H9 (cell line): Measurements from ENCODE around the gene VENTX. TPM values are rescaled to one million over a fixed set of nuclear protein-coding genes. Genes with fewer than 3 reads are reported as not detected.

Experiments
- DNase-seq: peaks from one replicate; pipeline ENCODE4 v3.0.0-alpha.2; 2017
- H2AFZ ChIP-seq: one replicate; pipeline ENCODE4 v1.6.1; 2013; ENCODE audit warnings: mild to moderate bottlenecking, low read length, control low read depth, moderate library complexity
- H2AK5ac ChIP-seq: 2 replicates; pipeline ENCODE4 v1.6.1; 2013; ENCODE audit warnings: low read length, control low read depth, mixed read lengths; ENCODE audit not compliant: insufficient read length
- H2BK120ac ChIP-seq: one replicate; pipeline ENCODE4 v1.6.1; 2013; ENCODE audit warnings: low read depth, mild to moderate bottlenecking, low read length, control low read depth, inconsistent platforms; ENCODE audit not compliant: poor library complexity, severe bottlenecking
- H2BK12ac ChIP-seq: 2 replicates; pipeline ENCODE4 v1.6.1; 2013; ENCODE audit warnings: low read length, control low read depth, mixed read lengths, low read depth; ENCODE audit not compliant: insufficient read length
- H2BK15ac ChIP-seq: 2 replicates; pipeline ENCODE4 v1.6.1; 2013; ENCODE audit warnings: low read depth, low read length, control low read depth
- H2BK20ac ChIP-seq: one replicate; pipeline ENCODE4 v1.6.1; 2013; ENCODE audit warnings: low read depth, mild to moderate bottlenecking, low read length, control low read depth, inconsistent platforms; ENCODE audit not compliant: poor library complexity, severe bottlenecking
- H2BK5ac ChIP-seq: 2 replicates; pipeline ENCODE4 v1.6.1; 2013; ENCODE audit warnings: low read length, control low read depth, mixed read lengths; ENCODE audit not compliant: insufficient read length
- H3K14ac ChIP-seq: 2 replicates; pipeline ENCODE4 v1.6.1; 2013; ENCODE audit warnings: low read length, control low read depth; ENCODE audit not compliant: insufficient read depth
- H3K18ac ChIP-seq: 2 replicates; pipeline ENCODE4 v1.6.1; 2013; ENCODE audit warnings: low read depth, mild to moderate bottlenecking, mixed read lengths, low read length, control low read depth; ENCODE audit not compliant: insufficient read length
- H3K23ac ChIP-seq: 2 replicates; pipeline ENCODE4 v1.6.1; 2013; ENCODE audit warnings: low read length, control low read depth, mixed read lengths, low read depth; ENCODE audit not compliant: insufficient read length
- H3K23me2 ChIP-seq: 2 replicates; pipeline ENCODE4 v1.6.1; 2013; ENCODE audit warnings: low read depth, mild to moderate bottlenecking, mixed read lengths, low read length, control low read depth; ENCODE audit not compliant: insufficient read length, poor library complexity, severe bottlenecking
- H3K27ac ChIP-seq: 2 replicates; pipeline ENCODE4 v1.5.1; 2013; ENCODE audit warnings: low read length, control low read depth, mixed read lengths, low read depth; ENCODE audit not compliant: insufficient read length
- H3K27me3 ChIP-seq: 2 replicates; pipeline ENCODE4 v1.6.1; 2013; ENCODE audit warnings: low read length, control low read depth, inconsistent platforms; ENCODE audit not compliant: insufficient read depth
- H3K4ac ChIP-seq: 2 replicates; pipeline ENCODE4 v1.6.1; 2013; ENCODE audit warnings: low read depth, mild to moderate bottlenecking, control low read depth, inconsistent platforms, low read length, moderate library complexity
- H3K4me1 ChIP-seq: 2 replicates; pipeline ENCODE4 v1.6.1; 2013; ENCODE audit warnings: low read length, control low read depth, inconsistent platforms; ENCODE audit not compliant: insufficient read depth
- H3K4me2 ChIP-seq: 2 replicates; pipeline ENCODE4 v1.6.1; 2013; ENCODE audit warnings: low read length, control low read depth, mixed read lengths; ENCODE audit not compliant: insufficient read length, insufficient read depth
- H3K56ac ChIP-seq: 2 replicates; pipeline ENCODE4 v1.6.1; 2013; ENCODE audit warnings: low read depth, mild to moderate bottlenecking, mixed read lengths, low read length, control low read depth; ENCODE audit not compliant: insufficient read length
- H3K79me1 ChIP-seq: 2 replicates; pipeline ENCODE4 v1.6.1; 2013; ENCODE audit warnings: low read depth, mild to moderate bottlenecking, moderate library complexity, low read length, control low read depth, inconsistent platforms; ENCODE audit not compliant: insufficient read depth, poor library complexity, severe bottlenecking
- H3K79me2 ChIP-seq: 2 replicates; pipeline ENCODE4 v1.6.1; 2013; ENCODE audit warnings: low read length, control low read depth, inconsistent platforms; ENCODE audit not compliant: insufficient read depth
- H3K9ac ChIP-seq: 2 replicates; pipeline ENCODE4 v1.6.1; 2013; ENCODE audit warnings: low read length, control low read depth, mixed read lengths; ENCODE audit not compliant: insufficient read length; ENCODE audit errors: extremely low read depth
- H3K9me3 ChIP-seq: one replicate; pipeline ENCODE4 v1.6.1; 2013; ENCODE audit warnings: low read depth, low read length, inconsistent platforms; ENCODE audit not compliant: control insufficient read depth
- H3T11ph ChIP-seq: one replicate; pipeline ENCODE4 v1.6.1; 2013; ENCODE audit warnings: mild to moderate bottlenecking, low read length, control low read depth, inconsistent platforms
- H4K20me1 ChIP-seq: one replicate; pipeline ENCODE4 v1.6.1; 2013; ENCODE audit not compliant: control insufficient read depth, insufficient read length, insufficient read depth
- H4K5ac ChIP-seq: 2 replicates; pipeline ENCODE4 v1.6.1; 2013; ENCODE audit warnings: low read depth, mild to moderate bottlenecking, mixed read lengths, low read length, control low read depth; ENCODE audit not compliant: insufficient read length
- H4K8ac ChIP-seq: replicated peaks from 2 replicates; pipeline ENCODE4 v1.6.1; 2013; ENCODE audit warnings: low read length, control low read depth, mixed read lengths, low read depth; ENCODE audit not compliant: insufficient read length
- H4K91ac ChIP-seq: 2 replicates; pipeline ENCODE4 v1.6.1; 2013; ENCODE audit warnings: low read depth, mild to moderate bottlenecking, moderate library complexity, mixed read lengths, low read length, control low read depth; ENCODE audit not compliant: insufficient read length
- H3K27ac Mint-ChIP-seq, 3 experiments: 2 replicates in 2 of 3; 3 replicates in 1 of 3; pipeline ENCODE4 v1.8.0; 2020 to 2021; ENCODE audit warnings: mixed read lengths in 3 of 3, mild to moderate bottlenecking in 1 of 3, moderate library complexity in 1 of 3
- H3K27me3 Mint-ChIP-seq: 2 replicates; pipeline ENCODE4 v1.8.0; 2021; ENCODE audit warnings: low read depth, mild to moderate bottlenecking, moderate library complexity, mixed read lengths
- H3K36me3 Mint-ChIP-seq, 3 experiments: 2 replicates in 2 of 3; 3 replicates in 1 of 3; pipeline ENCODE4 v1.8.0; 2020 to 2021; ENCODE audit warnings: low read depth in 3 of 3, mixed read lengths in 3 of 3; ENCODE audit not compliant: insufficient read depth in 1 of 3
- H3K4me1 Mint-ChIP-seq, 2 experiments: 2 replicates each; pipeline ENCODE4 v1.8.0; 2020; ENCODE audit warnings: mixed read lengths in 2 of 2
- H3K4me3 Mint-ChIP-seq, 2 experiments: 2 replicates in 1 of 2; 3 replicates in 1 of 2; pipeline ENCODE4 v1.8.0; 2020 to 2021; ENCODE audit warnings: mild to moderate bottlenecking in 2 of 2, mixed read lengths in 2 of 2, moderate library complexity in 1 of 2
- H3K9me3 Mint-ChIP-seq, 2 experiments: 2 replicates in 1 of 2; 3 replicates in 1 of 2; pipeline ENCODE4 v1.8.0; 2020; ENCODE audit warnings: mild to moderate bottlenecking in 2 of 2, mixed read lengths in 2 of 2, moderate library complexity in 1 of 2
- CTCF ChIP-seq: fragments of 200-600 bp; sonication (generic); conservative IDR thresholded peaks from 3 replicates; pipeline ENCODE4 v1.8.0; 2021; ENCODE audit warnings: antibody characterized with exemption, mild to moderate bottlenecking
- WGBS: extraction: QIAGEN DNeasy Blood & Tissue Kit; methylation state at CpG from one replicate; pipeline ENCODE4 v1.1.7; 2013; ENCODE audit warnings: missing lambda C conversion rate, low lambda C conversion rate, mixed read lengths; ENCODE audit not compliant: insufficient read length; ENCODE audit errors: extremely low coverage; 5-methylcytosine and 5-hydroxymethylcytosine counted together
- total RNA-seq: library from RNA; stranded (reverse); gene quantifications from 2 replicates; pipeline ENCODE4 v1.2.1, GENCODE V29; 2021

Gene VENTX
- total RNA-seq, 1 experiment from 2014 or later: 10.9 TPM

GRCh38 chr10:133245439-133246235, 8.0 kb downstream of the VENTX start:
- H3K56ac ChIP-seq: no peak overlapping the region
- H3K18ac ChIP-seq: peak overlapping the region; percentile 4
- H2AK5ac ChIP-seq: no peak overlapping the region
- H3K4me1 Mint-ChIP-seq: peaks cover 23 to 33% of the 10 kb centered on the region in 2 experiments
- H3K27me3 Mint-ChIP-seq: peaks cover 7% of the 10 kb centered on the region
- peak; percentile 72 for DNase-seq
- H4K20me1 ChIP-seq: no peaks in the 10 kb centered on the region
- no peak overlapping the region for H3K14ac ChIP-seq
- H4K8ac ChIP-seq: no peak overlapping the region
- no peak overlapping the region for H3T11ph ChIP-seq
- H3K4me3 Mint-ChIP-seq: no peak overlapping the region
- no peak overlapping the region for H3K4me2 ChIP-seq
- H3K79me2 ChIP-seq: no peaks in the 10 kb centered on the region
- H2BK5ac ChIP-seq: no peak overlapping the region
- H4K5ac ChIP-seq: no peak overlapping the region
- H2BK120ac ChIP-seq: no peak overlapping the region
- H3K23me2 ChIP-seq: no peaks in the 10 kb centered on the region
- no CpG with 5 or more reads among the region's 33 CpGs for WGBS
- H3K9me3 Mint-ChIP-seq: no peaks in the 10 kb centered on the region; a peak in 2 of 5 replicates
- no peaks in the 10 kb centered on the region for H3K27me3 ChIP-seq
- no peak for TF ChIP-seq CTCF
- H3K9me3 ChIP-seq: no peaks in the 10 kb centered on the region
- no peak overlapping the region for H3K27ac ChIP-seq
- no peak overlapping the region for H4K91ac ChIP-seq
- H3K79me1 ChIP-seq: no peaks in the 10 kb centered on the region
- H3K23ac ChIP-seq: no peak overlapping the region
- H3K9ac ChIP-seq: no peak overlapping the region
- no peak overlapping the region for H2BK15ac ChIP-seq
- no peak overlapping the region for H3K4ac ChIP-seq
- H3K4me1 ChIP-seq: no peaks in the 10 kb centered on the region
- H3K36me3 Mint-ChIP-seq: peaks cover 0 to 9% (median 0%) of the 10 kb centered on the region in 3 experiments; a peak in 3 of 7 replicates
- H2BK12ac ChIP-seq: no peak overlapping the region
- H3K27ac Mint-ChIP-seq: no peak overlapping the region
- H2AFZ ChIP-seq: no peak overlapping the region
- H2BK20ac ChIP-seq: no peak overlapping the region
